ENCODE data around the gene ATG12. TPM values are rescaled to one million over a fixed set of nuclear protein-coding genes. Genes with fewer than 3 reads are reported as not detected.
"Not testable (repeated sequence)": the region's sequence is repeated elsewhere in the genome, so short reads cannot be mapped to it uniquely, and the experiment has no call there.

The ATG12 gene
- total RNA-seq, 1 donor from 2014 or later, result 73.9 TPM

DNA sequence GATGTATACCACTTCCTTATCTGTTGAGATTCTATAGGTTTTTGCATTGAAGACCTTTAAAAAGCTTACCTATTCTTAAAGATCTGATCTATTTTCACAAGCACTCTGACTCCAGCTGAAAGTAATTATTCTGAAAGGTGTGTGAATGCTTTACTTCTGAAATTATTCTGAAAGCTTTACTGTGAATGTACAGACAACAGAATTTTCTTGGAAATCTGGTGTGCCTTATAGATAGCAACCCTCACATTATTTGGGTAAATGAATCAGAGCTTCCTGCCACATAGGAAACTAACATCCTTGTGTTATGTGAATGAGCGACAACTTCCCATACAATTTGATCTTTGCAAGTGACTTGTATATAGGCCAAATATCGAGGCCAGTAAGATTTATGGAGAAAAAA lies 31.4 kb downstream of the ATG12 start:
- H3K4me1 Mint-ChIP-seq, result peaks cover 4% of the 10 kb centered on the region
- no peak overlapping the region for H3K27ac Mint-ChIP-seq
- no peak overlapping the region for H3K4me3 Mint-ChIP-seq
- ATAC-seq (ENCODE audit: low read depth), result no peak
- CTCF ChIA-PET, result interaction anchor here (1.5 to 1.6 kb wide), 2 partner anchors 22 to 174 kb away, joined by 3 to 6 read pairs; no protein-coding TSS in a partner anchor
- H3K9me3 Mint-ChIP-seq, result no peaks in the 10 kb centered on the region
- POLR2A ChIA-PET, result no interaction called here
- intact Hi-C loops (cut with micrococcal nuclease), result no loop called here
- TF ChIP-seq CTCF (IDR thresholded peaks at IDR 0.05), result no peak
- H3K27me3 Mint-ChIP-seq, result peaks cover 27% of the 10 kb centered on the region
- DNase-seq, result no peak
- no peaks in the 10 kb centered on the region for H3K36me3 Mint-ChIP-seq (ENCODE audit: low read depth)

GRCh38 chr5:115808066-115808465 lies 33.3 kb downstream of the ATG12 start:
- H3K4me1 Mint-ChIP-seq; DNase-seq; H3K4me3 Mint-ChIP-seq; POLR2A ChIA-PET; ATAC-seq (ENCODE audit: low read depth); intact Hi-C loops (cut with micrococcal nuclease); CTCF ChIA-PET; H3K27ac Mint-ChIP-seq; H3K9me3 Mint-ChIP-seq; H3K36me3 Mint-ChIP-seq (ENCODE audit: low read depth): not testable (repeated sequence)
- peaks cover 12% of the 10 kb centered on the region for H3K27me3 Mint-ChIP-seq

DNA sequence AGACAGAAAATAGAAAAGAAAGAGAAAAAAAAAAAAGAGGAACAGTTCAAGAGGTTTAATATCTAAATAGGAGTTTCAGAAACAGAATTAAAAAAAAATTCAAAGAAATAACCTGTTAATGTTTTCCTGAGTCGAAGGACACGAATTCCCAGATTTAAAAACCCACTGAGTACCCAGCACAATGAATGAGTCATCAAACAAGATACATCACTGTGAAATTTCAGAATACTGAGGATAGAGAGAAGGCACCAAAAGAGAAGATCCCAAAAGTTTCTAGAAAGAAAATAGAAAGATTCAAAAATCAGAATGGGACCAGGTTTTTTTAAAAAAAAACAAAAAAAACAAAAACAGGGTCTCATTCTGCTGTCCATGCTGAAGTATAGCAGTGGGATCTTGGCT lies 33.7 kb downstream of the ATG12 start:
- H3K36me3 Mint-ChIP-seq (ENCODE audit: low read depth), result no peaks in the 10 kb centered on the region
- CTCF ChIA-PET, result no interaction called here
- H3K9me3 Mint-ChIP-seq, result no peaks in the 10 kb centered on the region
- no peak overlapping the region for H3K27ac Mint-ChIP-seq
- ATAC-seq (ENCODE audit: low read depth) (no peak), DNase-seq (no peak)
- H3K4me3 Mint-ChIP-seq, result no peak overlapping the region
- intact Hi-C loops (cut with micrococcal nuclease), result no loop called here
- H3K4me1 Mint-ChIP-seq, result no peaks in the 10 kb centered on the region
- peaks cover 12% of the 10 kb centered on the region for H3K27me3 Mint-ChIP-seq
- POLR2A ChIA-PET, result no interaction called here
- TF ChIP-seq CTCF (IDR thresholded peaks at IDR 0.05), result no peak

DNA sequence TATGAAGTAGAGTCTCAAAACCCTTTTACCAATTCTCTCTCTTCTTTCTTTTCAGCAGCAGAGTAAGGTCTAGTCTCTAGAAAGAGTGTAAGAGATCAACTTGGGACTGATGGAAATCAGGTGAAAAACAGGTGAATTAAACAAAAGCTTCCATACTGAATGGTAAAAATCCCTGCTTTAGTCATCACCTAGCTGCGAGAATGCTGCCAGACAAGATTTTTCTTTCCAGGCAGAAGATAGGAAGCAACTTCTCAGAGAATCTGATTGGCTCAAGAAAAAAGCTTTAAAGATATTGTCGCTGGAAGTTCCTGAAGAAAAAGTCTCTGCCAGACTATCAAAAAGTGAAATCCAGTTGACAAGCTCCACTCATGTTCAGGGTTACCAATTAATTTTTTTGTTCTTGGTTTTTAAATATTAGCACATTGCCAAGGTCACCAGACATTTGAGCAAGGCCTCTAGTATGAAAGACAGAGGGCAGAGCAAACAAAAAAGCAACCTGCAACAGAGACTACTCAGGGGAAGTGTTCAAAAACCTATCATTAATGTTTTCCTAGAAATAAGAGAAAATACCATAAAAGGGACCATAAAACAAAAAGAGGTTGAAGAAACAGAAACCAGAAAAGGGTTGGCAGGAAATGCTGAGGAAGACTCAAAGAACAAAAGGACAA lies 34.2 kb downstream of the ATG12 start:
- intact Hi-C loops (cut with micrococcal nuclease), result no loop called here
- Mint-ChIP-seq H3K27ac (no peak overlapping the region), H3K4me3 (no peak overlapping the region), H3K4me1 (no peaks in the 10 kb centered on the region), H3K9me3 (no peaks in the 10 kb centered on the region), H3K36me3 (ENCODE audit: low read depth) (no peaks in the 10 kb centered on the region), H3K27me3 (peaks cover 12% of the 10 kb centered on the region)
- DNase-seq, result no peak
- POLR2A ChIA-PET, result no interaction called here
- ATAC-seq (ENCODE audit: low read depth), result no peak
- CTCF ChIA-PET, result no interaction called here
- TF ChIP-seq CTCF (IDR thresholded peaks at IDR 0.05), result no peak

DNA sequence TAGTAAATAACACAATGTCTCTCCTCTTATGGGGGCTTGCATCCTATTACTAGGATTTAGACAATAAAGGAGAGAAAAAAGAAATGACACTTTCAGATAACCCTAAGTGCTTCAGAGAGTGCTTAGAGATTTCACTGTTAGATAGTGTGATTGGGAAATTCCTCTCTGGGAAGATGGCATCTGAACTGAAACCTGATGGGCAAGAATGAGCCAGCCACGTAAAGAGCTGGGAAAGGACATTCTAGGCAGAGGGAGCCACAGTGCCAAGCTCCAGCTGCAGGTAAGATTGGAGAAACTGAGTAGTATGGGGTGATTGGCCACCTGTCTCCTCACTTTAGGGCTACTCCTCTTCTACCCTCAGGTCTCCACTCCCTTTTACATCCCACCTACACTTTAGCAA lies 39.4 kb downstream of the ATG12 start:
- H3K4me3 Mint-ChIP-seq, result no peak overlapping the region
- no peaks in the 10 kb centered on the region for H3K36me3 Mint-ChIP-seq (ENCODE audit: low read depth)
- no peaks in the 10 kb centered on the region for H3K9me3 Mint-ChIP-seq
- ChIA-PET CTCF (no interaction called here), POLR2A (no interaction called here)
- no peak overlapping the region for H3K27ac Mint-ChIP-seq
- no peak for ATAC-seq (ENCODE audit: low read depth)
- intact Hi-C loops (cut with micrococcal nuclease), result no loop called here
- no peak for TF ChIP-seq CTCF (IDR thresholded peaks at IDR 0.05)
- no peak for DNase-seq
- H3K27me3 Mint-ChIP-seq, result peaks cover 7% of the 10 kb centered on the region
- no peaks in the 10 kb centered on the region for H3K4me1 Mint-ChIP-seq

GRCh38 chr5:115801152-115801551 lies 40.2 kb downstream of the ATG12 start:
- DNase-seq, result no peak
- Mint-ChIP-seq H3K36me3 (ENCODE audit: low read depth) (no peaks in the 10 kb centered on the region), H3K27me3 (peaks cover 10% of the 10 kb centered on the region), H3K27ac (no peak overlapping the region), H3K4me1 (no peaks in the 10 kb centered on the region), H3K4me3 (no peak overlapping the region), H3K9me3 (no peaks in the 10 kb centered on the region)
- ATAC-seq (ENCODE audit: low read depth), result no peak
- CTCF ChIA-PET, result no interaction called here
- POLR2A ChIA-PET, result no interaction called here
- TF ChIP-seq CTCF (IDR thresholded peaks at IDR 0.05), result no peak
- intact Hi-C loops (cut with micrococcal nuclease), result no loop called here
